Activated T-cell treated with anti-CD3 and anti-CD28 coated beads for 4 hours (primary cell): ENCODE results near the gene CHRNA5.
A peak's percentile ranks its signal among the peaks of the same experiment; 100 is the strongest.
"Not testable (repeated sequence)": the region's sequence is repeated elsewhere in the genome, so short reads cannot be mapped to it uniquely, and the experiment has no call there.

ENCODE experiments used
- DNase-seq: peaks from one replicate; pipeline ENCODE4 v3.0.0-alpha.2; 2020

The CHRNA5 gene

DNA sequence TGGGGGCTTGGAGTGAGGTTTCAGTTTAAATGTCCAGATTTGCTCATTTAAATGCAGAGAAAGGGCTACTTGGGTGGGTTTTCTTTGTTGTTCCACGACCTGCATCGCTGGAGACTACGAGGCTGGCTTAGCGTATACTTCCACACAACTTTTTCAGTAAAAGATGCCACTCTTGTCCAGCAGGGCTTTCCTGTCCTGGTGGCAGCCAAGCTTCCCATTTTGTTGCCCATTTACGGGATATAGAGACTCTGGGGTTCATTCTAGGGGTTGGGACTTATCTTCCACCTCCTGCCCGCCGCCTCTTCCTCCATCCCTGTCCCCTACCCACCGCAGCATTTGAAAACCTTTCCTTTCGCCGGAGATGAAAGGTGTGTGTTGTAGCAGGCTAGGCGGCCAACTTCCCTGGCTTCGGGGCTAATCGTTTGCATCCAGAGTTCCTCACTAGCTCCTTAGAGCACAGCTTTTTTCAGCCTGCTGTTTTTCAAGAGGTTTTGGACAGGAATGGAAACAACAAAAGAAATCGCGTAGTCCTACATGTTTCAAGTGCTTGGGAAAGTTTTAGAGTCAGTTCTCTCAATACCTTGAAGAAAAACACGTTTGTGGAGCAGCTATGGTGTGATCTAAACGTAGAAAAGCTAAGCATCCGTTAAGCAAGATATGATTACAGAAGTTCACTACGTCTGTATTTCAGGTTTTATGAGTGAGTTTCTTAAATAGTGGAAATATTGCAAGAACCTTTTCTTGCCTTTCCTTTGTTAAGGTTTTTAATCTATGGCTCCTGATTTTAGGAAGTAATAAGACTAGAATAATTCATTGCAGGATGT, 843 bp downstream of the CHRNA5 start:
- DNase-seq, result no peak

DNA sequence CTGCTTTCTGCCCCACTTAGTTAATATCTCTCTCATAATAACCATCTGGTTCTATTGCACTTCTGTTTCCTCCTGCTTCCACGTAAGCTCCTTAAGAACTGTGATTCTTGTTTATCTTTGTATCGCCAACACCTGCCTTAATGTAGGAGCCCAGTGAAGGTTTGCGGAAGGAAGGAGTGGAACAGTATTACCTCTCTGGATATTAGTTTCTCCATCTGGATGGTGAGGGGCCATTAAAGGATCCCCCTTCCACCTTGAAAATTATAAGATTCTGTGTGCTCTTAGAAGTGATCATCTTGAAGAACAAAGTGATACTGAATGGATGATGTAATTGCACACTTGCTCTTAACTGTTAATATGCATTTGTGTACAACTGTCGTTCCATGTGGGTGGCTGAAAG, 2.2 kb downstream of the CHRNA5 start:
- DNase-seq, result no peak

DNA sequence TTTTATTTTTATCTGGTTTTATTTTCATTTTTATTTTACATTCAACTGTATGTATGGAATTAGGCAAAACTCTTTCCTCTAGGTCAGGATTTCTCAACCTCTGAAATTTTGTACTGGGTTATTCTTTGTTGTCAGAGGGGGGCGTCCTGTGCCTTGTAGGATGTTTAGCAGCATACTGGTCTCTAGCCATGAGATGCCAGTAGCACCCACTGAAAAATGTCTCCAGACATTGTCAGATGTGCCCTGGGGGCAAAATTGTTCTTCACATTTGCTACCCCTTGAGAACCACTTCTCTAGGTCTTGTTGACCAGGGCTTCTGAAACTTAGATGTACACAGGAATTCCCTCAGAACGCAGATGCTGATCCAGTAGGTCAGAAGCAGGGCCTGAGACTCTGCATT, 5.4 kb downstream of the CHRNA5 start:
- DNase-seq, result no peak

DNA sequence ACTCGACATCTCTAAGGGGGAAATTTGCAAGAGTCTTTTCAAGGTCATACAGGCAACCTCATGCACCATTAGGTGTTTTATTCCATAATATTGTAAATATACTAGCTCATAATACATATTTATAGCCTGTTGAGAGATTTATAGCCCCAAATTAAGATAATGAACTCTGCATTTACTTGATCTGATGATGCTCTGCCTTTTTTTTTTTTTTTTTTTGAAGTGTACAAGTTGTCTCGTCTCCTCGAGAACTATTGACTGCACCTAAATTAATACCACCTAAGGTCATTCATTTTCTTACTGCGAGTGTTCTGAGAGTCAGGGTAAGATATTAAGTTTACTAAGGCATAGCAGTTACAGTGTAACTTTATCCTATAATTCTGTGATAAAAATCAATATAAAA, 6.1 kb downstream of the CHRNA5 start:
- no peak for DNase-seq

DNA sequence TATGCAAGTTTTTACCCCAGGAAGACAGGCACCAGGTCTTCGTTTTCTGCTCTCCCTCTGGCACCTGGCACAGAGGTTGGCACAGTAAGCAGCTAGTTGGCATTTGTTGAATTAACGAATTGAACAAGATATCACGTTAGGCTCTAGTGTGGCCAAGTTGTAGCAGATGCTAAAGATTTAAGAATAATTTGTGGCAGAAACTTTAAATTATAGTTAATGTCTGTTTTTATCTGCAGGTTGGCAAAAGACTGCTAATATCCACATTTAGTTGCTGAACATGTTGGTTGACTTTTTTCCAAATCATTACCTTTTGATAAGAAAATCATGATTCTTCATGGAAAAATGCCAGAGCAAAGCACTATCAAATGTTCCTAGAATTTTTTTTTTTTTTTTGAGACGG, 8.1 kb downstream of the CHRNA5 start:
- DNase-seq, result no peak

DNA sequence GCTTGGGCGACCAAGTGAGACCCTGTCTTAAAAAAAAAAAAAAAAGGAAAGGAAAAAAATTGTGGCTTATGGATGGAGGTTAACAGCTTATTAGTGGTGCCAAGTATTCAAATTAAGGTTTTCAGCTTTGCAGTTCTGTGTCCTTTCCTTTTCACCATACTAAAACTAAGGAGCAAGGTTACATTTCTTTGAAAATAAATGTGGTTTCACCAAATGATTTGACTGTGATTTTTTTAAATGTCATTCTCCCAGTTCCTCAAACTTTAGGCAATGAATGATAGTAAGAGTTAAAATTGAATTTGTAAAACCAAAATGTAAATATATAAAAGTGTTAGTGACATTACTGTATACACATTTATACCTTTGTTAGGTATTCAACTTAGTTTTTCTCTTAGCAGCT, 9.6 kb downstream of the CHRNA5 start:
- no peak for DNase-seq

DNA sequence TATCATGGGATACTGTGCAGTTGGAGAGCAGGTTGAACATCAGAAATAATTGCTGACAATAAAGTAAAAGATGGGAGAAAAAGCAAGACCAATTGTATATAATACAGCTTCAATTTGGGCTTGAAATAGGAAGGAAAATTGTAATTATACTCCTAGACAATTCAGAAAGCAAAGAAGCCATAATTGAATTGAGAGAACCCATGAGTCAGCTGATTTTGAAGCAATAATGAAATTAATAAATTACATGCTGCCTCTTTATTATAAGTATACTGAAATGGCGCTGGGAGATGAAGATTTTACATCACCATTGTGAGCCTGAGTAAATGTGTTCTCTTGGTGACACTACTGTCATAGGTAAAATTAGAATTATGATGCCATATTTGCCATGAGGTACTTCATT, 32.3 kb downstream of the CHRNA5 start:
- DNase-seq, result no peak

DNA sequence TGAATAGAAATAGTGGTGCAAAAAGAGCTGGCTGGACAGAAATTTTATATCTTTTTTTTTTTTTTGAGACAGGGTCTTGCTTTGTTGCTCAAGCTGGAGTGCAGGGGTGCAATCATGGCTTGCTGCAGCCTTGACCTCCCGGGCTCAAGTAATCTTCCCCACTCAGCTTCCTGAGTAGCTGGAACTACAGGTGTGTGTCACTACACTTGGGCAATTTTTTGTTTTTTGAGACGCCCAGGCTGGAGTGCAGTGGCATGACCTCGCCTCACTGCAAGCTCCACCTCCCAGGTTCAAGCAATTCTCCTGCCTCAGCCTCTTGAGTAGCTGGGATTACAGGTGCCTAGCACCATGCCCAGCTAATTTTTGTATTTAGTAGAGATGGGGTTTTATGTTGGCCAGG, 33.0 kb downstream of the CHRNA5 start:
- DNase-seq, result no peak

DNA sequence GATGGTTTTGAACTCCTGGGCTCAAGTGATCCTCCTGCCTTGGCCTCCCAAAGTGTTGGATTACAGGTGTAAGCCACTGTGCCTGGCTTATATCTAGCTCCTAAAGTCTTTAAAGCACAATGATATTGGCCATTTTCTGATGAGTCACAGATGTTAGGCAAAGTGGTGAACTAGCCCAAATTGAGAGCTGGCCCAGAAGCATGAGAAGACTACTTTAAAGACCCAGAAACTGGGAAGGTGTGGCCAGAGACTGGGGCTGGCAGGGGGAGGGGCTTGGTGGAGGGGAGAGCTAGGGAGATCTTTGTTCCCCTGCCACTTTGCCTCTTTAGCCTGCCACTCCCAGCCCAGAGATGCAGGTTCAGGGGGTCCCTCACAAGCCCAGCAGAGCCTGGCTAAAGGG, 33.9 kb downstream of the CHRNA5 start:
- DNase-seq, result no peak

DNA sequence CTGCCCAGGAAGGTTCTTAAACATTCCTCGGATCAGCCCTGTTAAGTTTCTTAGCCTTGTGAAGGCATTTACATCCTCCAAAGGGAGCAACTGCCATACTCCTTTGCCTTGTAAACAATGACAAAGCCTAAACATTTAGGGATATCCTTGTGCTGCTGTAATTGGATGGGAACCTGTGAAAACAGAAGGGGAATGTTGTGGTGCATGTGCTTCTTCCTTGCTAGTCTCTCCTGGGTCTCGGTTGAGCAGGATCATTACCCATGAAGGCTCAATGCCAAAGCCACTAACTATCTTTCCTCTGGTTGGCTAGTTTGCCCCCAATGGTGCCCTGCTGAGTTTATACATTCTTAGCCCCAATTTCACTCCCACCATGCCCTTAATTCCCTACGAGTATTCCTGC, 38.1 kb downstream of the CHRNA5 start:
- no peak for DNase-seq

DNA sequence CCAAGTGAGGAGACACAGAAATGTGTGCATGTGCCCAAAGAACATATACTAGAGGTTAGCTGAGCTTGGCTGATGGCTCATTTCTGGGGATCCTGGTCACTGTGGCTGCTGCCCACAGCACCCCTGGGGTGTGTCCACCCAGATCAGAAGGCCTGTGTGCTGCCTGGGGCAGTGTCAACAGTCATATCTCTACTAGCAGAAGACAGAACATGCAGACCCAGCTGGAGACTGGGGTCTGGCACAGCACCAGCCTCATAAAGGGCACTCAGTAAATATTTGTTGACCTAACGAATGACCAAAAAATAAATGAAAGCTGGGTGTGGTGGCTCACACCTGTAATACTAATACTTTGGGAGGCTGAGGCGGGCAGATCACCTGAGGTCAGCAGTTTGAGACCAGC, 39.1 kb downstream of the CHRNA5 start:
- no peak for DNase-seq

DNA sequence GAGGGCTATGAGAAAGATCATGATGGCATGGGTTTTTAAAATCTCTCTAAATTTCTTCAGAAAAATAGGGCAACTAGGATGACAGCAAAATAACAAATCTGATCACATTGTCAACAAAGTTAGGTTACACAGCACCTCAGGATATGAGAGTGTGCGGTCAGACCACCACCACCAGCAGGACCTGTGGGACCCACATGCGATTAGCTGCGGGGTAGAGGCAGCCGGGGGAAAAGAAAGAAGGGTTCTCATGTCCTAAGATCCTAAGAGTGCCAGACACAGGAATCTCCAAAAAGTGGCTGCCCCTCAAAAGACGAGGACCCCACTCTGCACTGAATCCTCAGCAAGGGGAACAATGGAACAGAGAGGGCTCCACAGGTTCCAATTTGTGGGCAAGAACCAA, 39.9 kb downstream of the CHRNA5 start:
- DNase-seq, result no peak

DNA sequence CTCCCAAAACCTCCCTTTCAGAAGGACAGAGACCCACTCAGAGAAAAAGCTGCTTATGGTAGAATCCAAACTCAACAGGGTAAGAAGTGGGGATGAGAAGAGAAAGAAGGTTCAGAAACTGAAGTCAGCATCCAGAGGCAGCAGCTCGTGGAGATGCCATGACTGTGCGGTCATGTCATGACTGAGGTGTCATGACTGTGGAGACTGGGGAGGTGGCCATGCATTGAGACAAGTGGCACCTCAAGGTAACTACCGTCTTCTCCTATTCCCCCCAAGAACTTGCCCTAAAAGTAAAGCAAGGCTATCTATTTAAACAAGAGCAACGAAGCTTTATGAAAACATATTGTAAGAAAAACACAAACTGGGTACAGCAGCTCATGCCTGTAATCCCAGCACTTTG, 40.4 kb downstream of the CHRNA5 start:
- no peak for DNase-seq

DNA sequence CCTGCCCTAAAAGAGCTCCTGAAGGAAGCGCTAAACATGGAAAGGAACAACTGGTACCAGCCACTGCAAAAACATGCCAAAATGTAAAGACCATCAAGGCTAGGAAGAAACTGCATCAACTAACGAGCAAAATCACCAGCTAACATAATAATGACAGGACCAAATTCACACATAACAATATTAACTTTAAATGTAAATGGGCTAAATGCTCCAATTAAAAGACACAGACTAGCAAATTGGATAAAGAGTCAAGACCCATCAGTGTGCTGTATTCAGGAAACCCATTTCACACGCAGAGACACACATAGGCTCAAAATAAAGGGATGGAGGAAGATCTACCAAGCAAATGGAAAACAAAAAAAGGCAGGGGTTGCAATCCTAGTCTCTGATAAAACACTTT, 44.2 kb downstream of the CHRNA5 start:
- DNase-seq, result not testable (repeated sequence)

DNA sequence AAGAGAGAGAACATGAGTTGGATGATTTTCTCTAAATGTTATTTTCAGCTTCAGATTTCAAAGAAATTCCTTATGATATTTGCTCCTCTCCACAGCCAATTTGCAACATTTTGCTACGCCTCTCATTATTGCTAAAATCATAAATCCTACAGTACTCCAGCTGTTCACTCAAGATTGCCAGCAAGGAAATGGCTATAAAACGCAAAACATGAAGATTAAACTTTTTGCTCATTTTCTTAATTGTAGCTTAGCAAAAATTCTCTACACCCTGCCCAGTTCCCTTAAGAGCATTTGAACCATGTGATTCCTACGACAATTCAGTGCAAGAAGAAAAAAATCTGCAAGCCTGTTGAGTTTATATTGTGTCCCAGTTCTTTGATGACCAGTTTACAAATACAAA, 48.7 kb downstream of the CHRNA5 start:
- no peak for DNase-seq

DNA sequence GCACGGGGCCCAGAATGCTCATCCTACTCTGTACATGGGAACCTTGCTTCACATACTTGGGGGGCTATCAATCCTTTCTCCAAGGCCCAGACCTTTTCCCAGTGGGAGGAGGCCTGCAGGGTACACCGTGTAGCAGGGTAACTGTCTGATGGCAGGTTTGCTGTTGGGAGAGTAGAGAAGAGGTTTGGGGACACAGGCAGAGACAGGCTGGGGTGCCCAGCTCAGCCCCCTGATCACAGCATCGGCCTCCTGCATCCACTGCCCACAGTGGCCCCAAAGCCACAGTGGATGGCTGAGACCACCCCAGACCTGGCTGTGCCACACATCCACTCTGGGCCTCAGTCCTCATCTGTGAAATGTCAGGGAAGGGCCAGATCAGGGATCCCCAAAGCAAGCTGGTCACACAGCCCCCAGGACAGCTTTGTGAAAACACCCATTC, 49.9 kb downstream of the CHRNA5 start:
- DNase-seq, result no peak

DNA sequence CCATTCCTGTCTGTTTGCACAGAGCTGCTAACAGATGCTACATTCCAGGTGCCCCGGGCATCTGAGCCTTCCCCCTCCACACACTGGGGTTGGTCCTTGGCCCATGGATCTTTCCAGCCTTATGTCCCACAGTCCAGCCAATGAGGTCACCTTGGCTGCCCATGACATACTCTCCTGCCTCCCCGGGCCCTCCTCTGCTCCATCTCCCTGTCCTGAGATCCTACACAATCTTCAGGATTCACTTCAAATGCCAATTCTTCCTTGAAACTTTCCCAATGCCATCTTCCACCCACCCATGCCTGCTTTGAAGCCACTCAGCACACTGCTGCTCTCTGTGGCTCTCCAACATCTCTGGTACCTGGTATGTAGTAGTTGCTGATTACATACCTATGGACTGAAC, 51.2 kb downstream of the CHRNA5 start:
- DNase-seq, result no peak

DNA sequence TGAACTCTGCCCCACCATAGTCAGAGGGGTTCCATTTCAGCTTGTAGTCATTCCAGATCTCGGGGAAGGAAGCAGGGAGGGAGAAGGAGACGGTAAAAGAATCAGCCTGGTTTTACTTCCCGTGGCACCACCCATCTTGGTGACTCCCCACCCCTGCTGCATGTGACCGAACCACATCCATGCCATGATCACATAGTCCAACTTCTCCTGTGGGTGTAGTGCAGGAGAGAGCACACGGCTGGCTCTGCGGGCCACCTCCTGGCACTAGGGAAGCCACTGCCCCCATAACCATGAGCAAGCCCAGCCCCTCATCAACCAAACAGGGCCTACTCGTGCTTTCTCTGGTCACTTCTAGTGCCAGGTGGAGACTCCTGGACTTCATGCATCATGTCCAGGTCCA, 51.8 kb downstream of the CHRNA5 start:
- DNase-seq, result no peak

DNA sequence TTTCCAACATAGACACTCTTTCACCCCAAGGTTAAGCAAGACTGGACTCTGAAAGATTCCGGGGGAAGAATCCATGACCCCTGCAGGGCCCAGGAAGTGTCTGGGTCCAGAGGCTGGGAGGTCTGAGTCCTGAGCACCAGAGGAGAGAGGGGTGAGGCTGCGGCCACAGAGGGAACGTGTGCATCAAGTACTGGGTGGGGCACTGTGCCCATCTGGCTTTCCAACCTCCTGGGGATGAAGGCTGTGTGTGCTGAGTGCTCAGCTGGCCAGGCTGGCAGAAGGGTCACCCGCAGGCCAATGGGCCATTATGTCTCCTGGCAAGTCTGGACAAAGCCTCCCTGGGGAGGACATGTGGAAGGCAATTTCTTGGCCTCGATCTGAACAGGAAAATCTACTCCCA, 52.2 kb downstream of the CHRNA5 start:
- no peak for DNase-seq

DNA sequence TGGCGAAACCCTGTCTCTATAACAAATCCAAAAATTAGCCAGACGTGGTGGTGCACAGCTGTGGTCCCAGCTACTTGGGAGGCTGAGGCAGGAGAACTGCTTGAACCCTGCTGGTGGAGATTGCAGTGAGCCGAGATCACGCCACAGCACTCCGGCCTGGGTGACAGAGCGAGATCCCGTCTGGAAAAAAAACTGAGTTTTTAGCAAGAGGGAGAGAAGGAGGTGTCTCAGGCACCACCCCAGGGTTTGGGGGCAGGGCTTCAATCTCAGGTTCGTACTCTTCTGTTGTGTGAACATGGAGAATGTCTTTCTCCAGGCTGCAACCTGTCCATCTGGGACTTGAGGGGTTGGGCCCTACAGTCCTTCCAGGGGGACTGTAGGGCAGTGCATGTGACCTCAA, 52.7 kb downstream of the CHRNA5 start:
- DNase-seq, result no peak

DNA sequence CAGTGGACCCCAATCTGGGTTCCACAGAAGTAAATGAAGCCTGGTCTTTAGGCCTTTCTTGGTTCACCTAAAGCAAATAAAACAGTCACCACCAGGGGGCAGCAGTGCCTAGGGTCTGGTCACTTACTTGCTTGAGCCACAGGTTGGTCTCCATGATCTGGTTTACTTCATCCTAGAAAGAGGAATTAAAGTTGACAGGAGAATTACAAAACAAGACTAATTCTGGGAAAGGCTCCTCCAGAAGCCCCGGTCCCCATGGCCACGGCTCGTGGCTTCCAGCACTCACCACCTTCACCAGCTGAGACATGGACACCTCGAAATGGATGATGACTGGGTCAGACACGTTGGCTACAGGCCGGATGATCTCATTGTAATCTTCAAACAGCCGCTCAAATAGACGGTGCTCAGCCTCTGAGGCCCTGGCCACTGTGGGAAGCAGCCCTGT, 53.2 kb downstream of the CHRNA5 start:
- DNase-seq, result peak; percentile 84

DNA sequence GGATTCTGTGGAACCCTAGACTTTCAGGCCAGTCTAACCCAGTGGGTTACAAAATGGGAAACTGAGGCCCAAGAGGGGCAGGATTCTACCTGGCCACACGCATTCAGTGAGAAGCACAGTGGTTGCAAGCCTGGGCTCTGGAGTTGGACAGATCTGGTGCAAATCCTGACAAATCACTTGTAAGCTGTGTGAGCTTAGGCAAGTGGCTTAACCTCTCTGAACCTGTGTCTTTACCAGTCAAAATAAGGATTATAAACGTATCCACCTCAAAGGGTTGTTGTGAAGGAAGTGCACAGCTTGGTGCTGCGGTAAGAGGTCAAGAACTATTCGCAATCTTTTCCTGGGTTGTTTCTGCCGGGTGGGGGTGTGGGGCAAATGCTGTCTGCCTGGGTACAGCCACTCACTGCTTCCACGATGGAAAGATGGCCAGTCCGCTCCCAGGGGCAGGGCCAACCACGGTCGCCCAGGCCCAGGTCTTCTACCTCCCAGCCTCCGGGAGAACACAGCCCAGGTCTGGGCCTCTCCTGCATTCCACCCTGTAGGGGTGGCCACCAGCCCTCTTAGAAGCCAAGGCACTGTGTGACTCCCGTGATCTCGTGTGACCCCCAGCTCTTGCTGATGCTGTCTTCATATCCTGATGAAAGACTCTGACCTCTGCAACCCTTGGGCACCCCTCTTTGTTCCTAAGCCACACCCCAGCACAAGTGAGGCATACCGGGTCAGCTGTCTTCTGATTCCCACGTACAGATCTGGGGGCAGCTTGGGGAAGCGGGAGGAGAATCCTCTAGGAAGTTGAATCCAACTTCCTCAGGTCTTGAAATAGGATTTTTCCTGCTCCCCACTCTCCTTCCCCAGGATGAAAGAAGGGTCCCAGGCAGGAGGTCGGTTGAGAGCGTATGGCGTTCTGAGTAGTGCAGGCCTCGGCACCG, 54.0 kb downstream of the CHRNA5 start:
- no peak for DNase-seq

DNA sequence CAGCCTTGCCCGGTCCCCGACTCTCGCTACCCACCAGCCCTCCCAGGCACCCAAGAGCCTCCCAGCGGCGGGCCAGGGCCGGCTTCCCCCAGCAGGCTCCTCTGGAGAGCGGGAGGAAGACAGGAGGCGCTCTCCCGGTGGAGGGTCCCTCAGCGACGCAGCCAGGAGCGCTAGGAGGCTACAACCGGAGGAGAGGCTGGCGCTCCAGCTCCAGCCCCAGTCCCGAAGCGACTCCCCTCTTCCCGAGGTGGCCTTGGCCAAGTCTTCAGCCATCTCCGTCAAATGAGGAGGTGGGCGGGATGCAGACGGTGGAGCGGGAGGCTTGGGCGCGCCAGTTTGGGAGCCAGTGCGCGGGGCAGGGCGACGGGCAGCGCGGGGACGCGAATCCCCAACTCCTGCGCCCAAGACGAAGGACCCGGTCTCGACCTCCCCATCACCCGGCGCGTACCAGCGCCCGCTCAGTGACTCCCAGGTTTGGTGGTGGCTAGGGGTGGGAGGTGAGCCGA, 54.8 kb downstream of the CHRNA5 start:
- no peak for DNase-seq
